ENCODE measurements around the gene GATA2.

The GATA2 gene

GRCh38 chr3:128487813-128488635 is 5.0 kb downstream of the GATA2 start:
- DNase-seq: peak; percentile 45

GRCh38 chr3:128487538-128487812 is 5.5 kb downstream of the GATA2 start:
- DNase-seq: no peak

GRCh38 chr3:128486681-128487537 is 6.1 kb downstream of the GATA2 start:
- peak; percentile 24 for DNase-seq

GRCh38 chr3:128486205-128486628 is 6.8 kb downstream of the GATA2 start:
- no peak for DNase-seq

- no peak for DNase-seq
Measured at GRCh38 chr3:128485282-128486204, 7.5 kb downstream of the GATA2 start.

GRCh38 chr3:128484404-128485281 is 8.4 kb downstream of the GATA2 start:
- no peak for DNase-seq

GRCh38 chr3:128483657-128484403 is 9.2 kb downstream of the GATA2 start:
- no peak for DNase-seq

GRCh38 chr3:128482666-128483656 is 10.0 kb downstream of the GATA2 start:
- DNase-seq: no peak

- no peak for DNase-seq
Measured at GRCh38 chr3:128482175-128482574, 10.8 kb downstream of the GATA2 start.

- no peak for DNase-seq
Measured at GRCh38 chr3:128481438-128481942, 11.5 kb downstream of the GATA2 start.

GRCh38 chr3:128480717-128481437 is 12.1 kb downstream of the GATA2 start:
- no peak for DNase-seq

- DNase-seq: no peak
Measured at GRCh38 chr3:128480278-128480677, 12.7 kb downstream of the GATA2 start.

- DNase-seq: no peak
Measured at GRCh38 chr3:128479558-128480086, 13.4 kb downstream of the GATA2 start.

GRCh38 chr3:128478576-128479506 is 14.2 kb downstream of the GATA2 start:
- no peak for DNase-seq

GRCh38 chr3:128476659-128477058 is 16.3 kb downstream of the GATA2 start:
- no peak for DNase-seq

GRCh38 chr3:128475355-128475754 is 17.6 kb downstream of the GATA2 start:
- no peak for DNase-seq

- no peak for DNase-seq
Measured at GRCh38 chr3:128473737-128474136, 19.3 kb downstream of the GATA2 start.

- no peak for DNase-seq
Measured at GRCh38 chr3:128473180-128473519, 19.9 kb downstream of the GATA2 start.

Measured in activated CD4-positive, alpha-beta T cell treated with anti-CD3 and anti-CD28 coated beads, Interleukin-2, Interleukin-6, amounts not matched to agents 100 ng/mL and 50 ng/mL, durations not matched to agents 16 hours and 8 hours (primary cell).